Lung (tissue), 12 donors: ENCODE data around the gene ATP1A1. TPM values are rescaled to one million over a fixed set of nuclear protein-coding genes. Genes with fewer than 3 reads are reported as not detected.

Source experiments
- ATAC-seq: fragments of 200-7000 bp; cut with Tn5 transposase; one replicate; pipeline ENCODE4 v1.9.1; 2020; ENCODE audit warnings: moderate number of reproducible peaks; ENCODE audit not compliant: insufficient read depth, low FRiP score
- DNase-seq, 3 donors: peaks; one replicate each; pipeline ENCODE4 v3.0.0-alpha.2; 2013 to 2017
- H3K27ac ChIP-seq, 2 donors: one replicate each; pipeline ENCODE4 v1.5.1; 2013; ENCODE audit warnings: mild to moderate bottlenecking in 2 of 2, moderate library complexity in 2 of 2, control low read depth in 1 of 2, inconsistent platforms in 1 of 2, low read depth in 1 of 2, low read length in 1 of 2
- H3K27me3 ChIP-seq, 3 donors: one replicate each; pipeline ENCODE4 v1.5.1; 2013; ENCODE audit warnings: low read length in 2 of 3; ENCODE audit not compliant: control insufficient read depth in 3 of 3, insufficient read depth in 3 of 3
- H3K36me3 ChIP-seq, 4 donors: one replicate each; pipeline ENCODE4 v1.5.1; 2013; ENCODE audit warnings: low read length in 4 of 4, mild to moderate bottlenecking in 1 of 4, moderate library complexity in 1 of 4; ENCODE audit not compliant: control insufficient read depth in 4 of 4, insufficient read depth in 4 of 4
- H3K4me1 ChIP-seq, 5 donors: one replicate each; pipeline ENCODE4 v1.5.1; 2013; ENCODE audit warnings: low read length in 5 of 5, mild to moderate bottlenecking in 2 of 5, moderate library complexity in 1 of 5; ENCODE audit not compliant: control insufficient read depth in 5 of 5, insufficient read depth in 5 of 5
- H3K4me3 ChIP-seq: one replicate; pipeline ENCODE4 v1.5.1; 2013; ENCODE audit warnings: mild to moderate bottlenecking, control low read depth, moderate library complexity
- H3K9ac ChIP-seq, 2 donors: one replicate each; pipeline ENCODE4 v1.5.1; 2013; ENCODE audit warnings: low read length in 2 of 2, control low read depth in 1 of 2; ENCODE audit not compliant: insufficient read depth in 1 of 2
- H3K9me3 ChIP-seq, 4 donors: one replicate each; pipeline ENCODE4 v1.5.1; 2013; ENCODE audit warnings: low read length in 3 of 4, mild to moderate bottlenecking in 1 of 4, moderate library complexity in 1 of 4; ENCODE audit not compliant: control insufficient read depth in 4 of 4, insufficient read depth in 3 of 4
- CTCF ChIP-seq: IDR thresholded peaks from 2 replicates; pipeline ENCODE4 v1.5.1; 2012; ENCODE audit warnings: mild to moderate bottlenecking; ENCODE audit errors: control extremely low read depth, extremely low read depth
- WGBS, 2 donors: extraction: QIAGEN DNeasy Blood & Tissue Kit; methylation state at CpG; one replicate each; pipeline ENCODE4 v1.1.7; 2013; 5-methylcytosine and 5-hydroxymethylcytosine counted together
- polyA plus RNA-seq, 2 donors: library from polyadenylated mRNA; stranded (reverse); fragments of 200-250 nt; gene quantifications; one replicate each; pipeline ENCODE4 v1.2.1, GENCODE V29; 2013
- total RNA-seq, 2 donors: library from RNA; depleted of rRNA in 1 of 2; stranded (reverse); fragments of >200 nt in 1 of 2; gene quantifications; one replicate each; pipeline ENCODE4 v1.2.1, GENCODE V29; 2014 to 2021
- donor health status: control.
- donor health status: control.
- donor health status: Bipolar disorder and iron deficiency.
- donor health status: healthy.
- donor health status: DM: yes; HTN: yes; CAD: no.

Gene ATP1A1
- total and polyA plus RNA-seq, 4 donors = 320 to 715 (median 612) TPM

- Histone ChIP-seq H3K27me3 (no peaks in the 10 kb centered on the region), H3K36me3 (no peaks in the 10 kb centered on the region), H3K4me1 (peaks cover 0 to 32% (median 7%) of the 10 kb centered on the region in 5 donors), H3K27ac (no peak overlapping the region), H3K4me3 (no peak overlapping the region), H3K9me3 (no peaks in the 10 kb centered on the region), H3K9ac (no peak overlapping the region)
- DNase-seq (peak in 1 of 3 donors; percentile 40), ATAC-seq (no peak)
- 42 to 46% methylated on average over 1 of the region's 1 CpG for WGBS, 2 donors
- TF ChIP-seq CTCF = no peak
Measured at GRCh38 chr1:116371752-116372151, 1.3 kb upstream of the ATP1A1 start.

GRCh38 chr1:116372191-116372590, 853 bp upstream of the ATP1A1 start:
- WGBS, 2 donors = 26 to 32% methylated on average over 11 of the region's 11 CpGs
- ATAC-seq (no peak), DNase-seq (peak in 2 of 3 donors; percentile 58 to 70)
- Histone ChIP-seq H3K36me3 (no peaks in the 10 kb centered on the region), H3K9me3 (no peaks in the 10 kb centered on the region), H3K27ac (peak overlapping the region; percentile 99 to 100), H3K4me1 (peaks cover 0 to 36% (median 11%) of the 10 kb centered on the region in 5 donors), H3K27me3 (no peaks in the 10 kb centered on the region), H3K4me3 (peak overlapping the region; percentile 94), H3K9ac (peak overlapping the region in 1 of 2 donors; percentile 33)
- no peak for TF ChIP-seq CTCF

- no peak for TF ChIP-seq CTCF
- ATAC-seq (peak; percentile 38), DNase-seq (peak; percentile 61 to 69 (median 64))
- peaks cover 3 to 50% (median 24%) of the 10 kb centered on the region in 5 donors for H3K4me1 ChIP-seq
- peak overlapping the region; percentile 94 for H3K4me3 ChIP-seq
- H3K36me3 ChIP-seq = no peaks in the 10 kb centered on the region
- peak overlapping the region in 1 of 2 donors; percentile 45 for H3K9ac ChIP-seq
- no peaks in the 10 kb centered on the region for H3K9me3 ChIP-seq
- WGBS, 2 donors = 1% methylated on average over 66 to 84 of the region's 84 CpGs
- peak overlapping the region; percentile 99 to 100 for H3K27ac ChIP-seq
- no peaks in the 10 kb centered on the region for H3K27me3 ChIP-seq
Measured at GRCh38 chr1:116373431-116374352, 648 bp downstream of the ATP1A1 start.
